Osteocyte (in vitro differentiated cells): ENCODE measurements around the gene ACSBG1. TPM values are rescaled to one million over a fixed set of nuclear protein-coding genes. Genes with fewer than 3 reads are reported as not detected.

Experiments
- DNase-seq: peaks from one replicate; pipeline ENCODE4 v3.0.0; 2021; ENCODE audit warnings: mixed read lengths; ENCODE audit not compliant: unreplicated experiment; ENCODE audit errors: extremely low spot score
- H3K27ac Mint-ChIP-seq: one replicate; pipeline ENCODE4 v1.8.0; 2021; ENCODE audit warnings: mild to moderate bottlenecking, mixed read lengths; ENCODE audit not compliant: unreplicated experiment
- H3K27me3 Mint-ChIP-seq: one replicate; pipeline ENCODE4 v1.8.0; 2021; ENCODE audit warnings: mixed read lengths; ENCODE audit not compliant: unreplicated experiment
- H3K36me3 Mint-ChIP-seq: one replicate; pipeline ENCODE4 v1.8.0; 2021; ENCODE audit warnings: mixed read lengths; ENCODE audit not compliant: unreplicated experiment
- H3K4me1 Mint-ChIP-seq: one replicate; pipeline ENCODE4 v1.8.0; 2021; ENCODE audit warnings: mixed read lengths; ENCODE audit not compliant: unreplicated experiment
- H3K4me3 Mint-ChIP-seq: one replicate; pipeline ENCODE4 v1.8.0; 2021; ENCODE audit warnings: mild to moderate bottlenecking, moderate library complexity, mixed read lengths; ENCODE audit not compliant: unreplicated experiment
- H3K9me3 Mint-ChIP-seq: one replicate; pipeline ENCODE4 v1.8.0; 2021; ENCODE audit warnings: mixed read lengths; ENCODE audit not compliant: unreplicated experiment
- CTCF ChIP-seq: fragments of 200-600 bp; sonication (generic); IDR thresholded peaks from 2 replicates; pipeline ENCODE4 v1.5.0; 2021; ENCODE audit warnings: antibody characterized with exemption, mild to moderate bottlenecking, moderate library complexity
- total RNA-seq: library from RNA; stranded (reverse); gene quantifications from 2 replicates; pipeline ENCODE4 v1.2.1, GENCODE V29; 2021

ACSBG1 gene
- total RNA-seq, 1 donor from 2014 or later = not detected

- Mint-ChIP-seq H3K36me3 (no peaks in the 10 kb centered on the region), H3K9me3 (no peaks in the 10 kb centered on the region)
Observed at GRCh38 chr15:78207110-78207458, 27.3 kb downstream of the ACSBG1 start.

GRCh38 chr15:78206326-78207109, 27.8 kb downstream of the ACSBG1 start:
- peak; percentile 74 for DNase-seq
- no peak for TF ChIP-seq CTCF
- peaks cover 2% of the 10 kb centered on the region for H3K27me3 Mint-ChIP-seq
- H3K9me3 Mint-ChIP-seq = no peaks in the 10 kb centered on the region
- no peaks in the 10 kb centered on the region for H3K36me3 Mint-ChIP-seq
- no peak overlapping the region for H3K4me3 Mint-ChIP-seq
- peak overlapping the region; percentile 14 for H3K27ac Mint-ChIP-seq
- H3K4me1 Mint-ChIP-seq = peaks cover 22% of the 10 kb centered on the region

More at GRCh38 chr15:78207110-78207458, 27.3 kb downstream of the ACSBG1 start:
- Mint-ChIP-seq H3K27ac (no peak overlapping the region), H3K4me1 (peaks cover 24% of the 10 kb centered on the region), H3K27me3 (peaks cover 2% of the 10 kb centered on the region), H3K4me3 (no peak overlapping the region)
- DNase-seq = no peak
- TF ChIP-seq CTCF = no peak

GRCh38 chr15:78205856-78206255, 28.5 kb downstream of the ACSBG1 start:
- no peak overlapping the region for H3K27ac Mint-ChIP-seq
- no peak for TF ChIP-seq CTCF
- H3K4me1 Mint-ChIP-seq = peaks cover 22% of the 10 kb centered on the region
- no peaks in the 10 kb centered on the region for H3K9me3 Mint-ChIP-seq
- no peak overlapping the region for H3K4me3 Mint-ChIP-seq
- DNase-seq = peak; percentile 82
- H3K36me3 Mint-ChIP-seq = no peaks in the 10 kb centered on the region
- peaks cover 2% of the 10 kb centered on the region for H3K27me3 Mint-ChIP-seq

- Mint-ChIP-seq H3K4me1 (peaks cover 22% of the 10 kb centered on the region), H3K9me3 (no peaks in the 10 kb centered on the region), H3K27me3 (peaks cover 2% of the 10 kb centered on the region), H3K36me3 (no peaks in the 10 kb centered on the region), H3K27ac (no peak overlapping the region), H3K4me3 (no peak overlapping the region)
- no peak for TF ChIP-seq CTCF
- DNase-seq = no peak
Observed at GRCh38 chr15:78205337-78205736, 29.0 kb downstream of the ACSBG1 start.

- Mint-ChIP-seq H3K36me3 (no peaks in the 10 kb centered on the region), H3K4me1 (peaks cover 22% of the 10 kb centered on the region), H3K27ac (no peak overlapping the region), H3K9me3 (no peaks in the 10 kb centered on the region), H3K4me3 (no peak overlapping the region), H3K27me3 (peaks cover 5% of the 10 kb centered on the region)
- TF ChIP-seq CTCF = no peak
- DNase-seq = peak; percentile 75
Observed at GRCh38 chr15:78204351-78205309, 29.7 kb downstream of the ACSBG1 start.
